GM12892 (cell line): ENCODE measurements around the gene CCDC85A.

Source experiments
- POLR2A ChIP-seq: IDR thresholded peaks from 2 replicates; pipeline ENCODE4 v1.6.1; 2011; ENCODE audit warnings: low read depth, low read length, control low read depth
- POLR2AphosphoS5 ChIP-seq: IDR thresholded peaks from 2 replicates; pipeline ENCODE4 v1.6.1; 2011; ENCODE audit warnings: low read depth, low read length, control low read depth
- TAF1 ChIP-seq: IDR thresholded peaks from 2 replicates; pipeline ENCODE4 v1.6.1; 2011; ENCODE audit warnings: low read depth, mild to moderate bottlenecking, control low read depth, low read length, borderline replicate concordance

DNA sequence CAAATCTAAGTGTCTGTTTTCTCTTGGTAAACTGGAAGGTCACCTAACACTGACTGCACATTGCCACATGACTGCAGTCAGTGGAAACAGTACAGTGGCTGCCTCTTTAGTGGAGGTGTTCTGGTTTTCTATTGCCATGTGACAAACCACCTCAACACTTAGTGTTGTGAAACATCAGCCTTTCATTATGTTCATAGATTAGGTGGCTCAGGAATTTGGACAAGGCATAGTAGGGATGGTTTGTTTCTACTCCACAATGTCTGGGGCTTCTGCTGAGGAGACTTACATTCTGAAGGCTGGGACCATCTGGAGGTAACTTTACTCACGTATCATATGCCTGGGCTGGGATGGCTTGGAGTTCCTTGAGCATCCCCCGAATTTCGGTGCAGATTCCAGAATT, 26.5 kb downstream of the CCDC85A start:
- TF ChIP-seq POLR2A = no peak
- no peak for TF ChIP-seq TAF1
- no peak for TF ChIP-seq POLR2AphosphoS5
